LoVo (cell line): ENCODE data around the gene HIP1.
"Not testable (repeated sequence)": the region's sequence is repeated elsewhere in the genome, so short reads cannot be mapped to it uniquely, and the experiment has no call there.

Experiments used
- DNase-seq: peaks from one replicate; pipeline ENCODE4 v3.0.0-alpha.2; 2016; ENCODE audit warnings: low spot score

HIP1 gene

GRCh38 chr7:75616421-75617167 lies 122.1 kb downstream of the HIP1 start:
- DNase-seq = no peak

- DNase-seq = no peak
Measured at GRCh38 chr7:75614401-75614800, 124.3 kb downstream of the HIP1 start.

GRCh38 chr7:75613351-75613750 lies 125.4 kb downstream of the HIP1 start:
- DNase-seq = no peak

GRCh38 chr7:75611557-75612178 lies 127.1 kb downstream of the HIP1 start:
- DNase-seq = no peak

- DNase-seq = not testable (repeated sequence)
Measured at GRCh38 chr7:75609416-75609815, 129.3 kb downstream of the HIP1 start.

- no peak for DNase-seq
Measured at GRCh38 chr7:75608451-75609122, 130.2 kb downstream of the HIP1 start.

GRCh38 chr7:75604408-75604807 lies 134.3 kb downstream of the HIP1 start:
- DNase-seq = no peak

- not testable (repeated sequence) for DNase-seq
Measured at GRCh38 chr7:75602831-75603230, 135.9 kb downstream of the HIP1 start.

GRCh38 chr7:75601539-75601938 lies 137.2 kb downstream of the HIP1 start:
- no peak for DNase-seq

GRCh38 chr7:75600748-75601147 lies 138.0 kb downstream of the HIP1 start:
- DNase-seq = not testable (repeated sequence)

- no peak for DNase-seq
Measured at GRCh38 chr7:75599244-75599781, 139.4 kb downstream of the HIP1 start.

GRCh38 chr7:75596727-75597614 lies 141.8 kb downstream of the HIP1 start:
- DNase-seq = no peak

- DNase-seq = no peak
Measured at GRCh38 chr7:75595766-75596165, 143.0 kb downstream of the HIP1 start.

- DNase-seq = not testable (repeated sequence)
Measured at GRCh38 chr7:75593500-75594184, 145.1 kb downstream of the HIP1 start.

GRCh38 chr7:75591467-75592255 lies 147.1 kb downstream of the HIP1 start:
- no peak for DNase-seq

- DNase-seq = no peak
Measured at GRCh38 chr7:75590373-75591005, 148.3 kb downstream of the HIP1 start.

- DNase-seq = no peak
Measured at GRCh38 chr7:75584354-75584753, 154.4 kb downstream of the HIP1 start.

GRCh38 chr7:75583255-75583654 lies 155.5 kb downstream of the HIP1 start:
- DNase-seq = no peak

- DNase-seq = no peak
Measured at GRCh38 chr7:75579899-75580298, 158.8 kb downstream of the HIP1 start.

GRCh38 chr7:75578081-75578480 lies 160.7 kb downstream of the HIP1 start:
- no peak for DNase-seq
